H9 (cell line): ENCODE measurements around the gene ABCD3. TPM values are rescaled to one million over a fixed set of nuclear protein-coding genes. Genes with fewer than 3 reads are reported as not detected.

Source experiments
- DNase-seq: peaks from one replicate; pipeline ENCODE4 v3.0.0-alpha.2; 2017
- H2AFZ ChIP-seq: one replicate; pipeline ENCODE4 v1.6.1; 2013; ENCODE audit warnings: mild to moderate bottlenecking, low read length, control low read depth, moderate library complexity
- H2AK5ac ChIP-seq: 2 replicates; pipeline ENCODE4 v1.6.1; 2013; ENCODE audit warnings: low read length, control low read depth, mixed read lengths; ENCODE audit not compliant: insufficient read length
- H2BK120ac ChIP-seq: one replicate; pipeline ENCODE4 v1.6.1; 2013; ENCODE audit warnings: low read depth, mild to moderate bottlenecking, low read length, control low read depth, inconsistent platforms; ENCODE audit not compliant: poor library complexity, severe bottlenecking
- H2BK12ac ChIP-seq: 2 replicates; pipeline ENCODE4 v1.6.1; 2013; ENCODE audit warnings: low read length, control low read depth, mixed read lengths, low read depth; ENCODE audit not compliant: insufficient read length
- H2BK15ac ChIP-seq: 2 replicates; pipeline ENCODE4 v1.6.1; 2013; ENCODE audit warnings: low read depth, low read length, control low read depth
- H2BK20ac ChIP-seq: one replicate; pipeline ENCODE4 v1.6.1; 2013; ENCODE audit warnings: low read depth, mild to moderate bottlenecking, low read length, control low read depth, inconsistent platforms; ENCODE audit not compliant: poor library complexity, severe bottlenecking
- H2BK5ac ChIP-seq: 2 replicates; pipeline ENCODE4 v1.6.1; 2013; ENCODE audit warnings: low read length, control low read depth, mixed read lengths; ENCODE audit not compliant: insufficient read length
- H3K14ac ChIP-seq: 2 replicates; pipeline ENCODE4 v1.6.1; 2013; ENCODE audit warnings: low read length, control low read depth; ENCODE audit not compliant: insufficient read depth
- H3K18ac ChIP-seq: 2 replicates; pipeline ENCODE4 v1.6.1; 2013; ENCODE audit warnings: low read depth, mild to moderate bottlenecking, mixed read lengths, low read length, control low read depth; ENCODE audit not compliant: insufficient read length
- H3K23ac ChIP-seq: 2 replicates; pipeline ENCODE4 v1.6.1; 2013; ENCODE audit warnings: low read length, control low read depth, mixed read lengths, low read depth; ENCODE audit not compliant: insufficient read length
- H3K23me2 ChIP-seq: 2 replicates; pipeline ENCODE4 v1.6.1; 2013; ENCODE audit warnings: low read depth, mild to moderate bottlenecking, mixed read lengths, low read length, control low read depth; ENCODE audit not compliant: insufficient read length, poor library complexity, severe bottlenecking
- H3K27ac ChIP-seq: 2 replicates; pipeline ENCODE4 v1.5.1; 2013; ENCODE audit warnings: low read length, control low read depth, mixed read lengths, low read depth; ENCODE audit not compliant: insufficient read length
- H3K27me3 ChIP-seq: 2 replicates; pipeline ENCODE4 v1.6.1; 2013; ENCODE audit warnings: low read length, control low read depth, inconsistent platforms; ENCODE audit not compliant: insufficient read depth
- H3K4ac ChIP-seq: 2 replicates; pipeline ENCODE4 v1.6.1; 2013; ENCODE audit warnings: low read depth, mild to moderate bottlenecking, control low read depth, inconsistent platforms, low read length, moderate library complexity
- H3K4me1 ChIP-seq: 2 replicates; pipeline ENCODE4 v1.6.1; 2013; ENCODE audit warnings: low read length, control low read depth, inconsistent platforms; ENCODE audit not compliant: insufficient read depth
- H3K4me2 ChIP-seq: 2 replicates; pipeline ENCODE4 v1.6.1; 2013; ENCODE audit warnings: low read length, control low read depth, mixed read lengths; ENCODE audit not compliant: insufficient read length, insufficient read depth
- H3K56ac ChIP-seq: 2 replicates; pipeline ENCODE4 v1.6.1; 2013; ENCODE audit warnings: low read depth, mild to moderate bottlenecking, mixed read lengths, low read length, control low read depth; ENCODE audit not compliant: insufficient read length
- H3K79me1 ChIP-seq: 2 replicates; pipeline ENCODE4 v1.6.1; 2013; ENCODE audit warnings: low read depth, mild to moderate bottlenecking, moderate library complexity, low read length, control low read depth, inconsistent platforms; ENCODE audit not compliant: insufficient read depth, poor library complexity, severe bottlenecking
- H3K79me2 ChIP-seq: 2 replicates; pipeline ENCODE4 v1.6.1; 2013; ENCODE audit warnings: low read length, control low read depth, inconsistent platforms; ENCODE audit not compliant: insufficient read depth
- H3K9ac ChIP-seq: 2 replicates; pipeline ENCODE4 v1.6.1; 2013; ENCODE audit warnings: low read length, control low read depth, mixed read lengths; ENCODE audit not compliant: insufficient read length; ENCODE audit errors: extremely low read depth
- H3K9me3 ChIP-seq: one replicate; pipeline ENCODE4 v1.6.1; 2013; ENCODE audit warnings: low read depth, low read length, inconsistent platforms; ENCODE audit not compliant: control insufficient read depth
- H3T11ph ChIP-seq: one replicate; pipeline ENCODE4 v1.6.1; 2013; ENCODE audit warnings: mild to moderate bottlenecking, low read length, control low read depth, inconsistent platforms
- H4K20me1 ChIP-seq: one replicate; pipeline ENCODE4 v1.6.1; 2013; ENCODE audit not compliant: control insufficient read depth, insufficient read length, insufficient read depth
- H4K5ac ChIP-seq: 2 replicates; pipeline ENCODE4 v1.6.1; 2013; ENCODE audit warnings: low read depth, mild to moderate bottlenecking, mixed read lengths, low read length, control low read depth; ENCODE audit not compliant: insufficient read length
- H4K8ac ChIP-seq: replicated peaks from 2 replicates; pipeline ENCODE4 v1.6.1; 2013; ENCODE audit warnings: low read length, control low read depth, mixed read lengths, low read depth; ENCODE audit not compliant: insufficient read length
- H4K91ac ChIP-seq: 2 replicates; pipeline ENCODE4 v1.6.1; 2013; ENCODE audit warnings: low read depth, mild to moderate bottlenecking, moderate library complexity, mixed read lengths, low read length, control low read depth; ENCODE audit not compliant: insufficient read length
- H3K27ac Mint-ChIP-seq, 3 experiments: 2 replicates in 2 of 3; 3 replicates in 1 of 3; pipeline ENCODE4 v1.8.0; 2020 to 2021; ENCODE audit warnings: mixed read lengths in 3 of 3, mild to moderate bottlenecking in 1 of 3, moderate library complexity in 1 of 3
- H3K27me3 Mint-ChIP-seq: 2 replicates; pipeline ENCODE4 v1.8.0; 2021; ENCODE audit warnings: low read depth, mild to moderate bottlenecking, moderate library complexity, mixed read lengths
- H3K36me3 Mint-ChIP-seq, 3 experiments: 2 replicates in 2 of 3; 3 replicates in 1 of 3; pipeline ENCODE4 v1.8.0; 2020 to 2021; ENCODE audit warnings: low read depth in 3 of 3, mixed read lengths in 3 of 3; ENCODE audit not compliant: insufficient read depth in 1 of 3
- H3K4me1 Mint-ChIP-seq, 2 experiments: 2 replicates each; pipeline ENCODE4 v1.8.0; 2020; ENCODE audit warnings: mixed read lengths in 2 of 2
- H3K4me3 Mint-ChIP-seq, 2 experiments: 2 replicates in 1 of 2; 3 replicates in 1 of 2; pipeline ENCODE4 v1.8.0; 2020 to 2021; ENCODE audit warnings: mild to moderate bottlenecking in 2 of 2, mixed read lengths in 2 of 2, moderate library complexity in 1 of 2
- H3K9me3 Mint-ChIP-seq, 2 experiments: 2 replicates in 1 of 2; 3 replicates in 1 of 2; pipeline ENCODE4 v1.8.0; 2020; ENCODE audit warnings: mild to moderate bottlenecking in 2 of 2, mixed read lengths in 2 of 2, moderate library complexity in 1 of 2
- CTCF ChIP-seq: fragments of 200-600 bp; sonication (generic); conservative IDR thresholded peaks from 3 replicates; pipeline ENCODE4 v1.8.0; 2021; ENCODE audit warnings: antibody characterized with exemption, mild to moderate bottlenecking
- WGBS: extraction: QIAGEN DNeasy Blood & Tissue Kit; methylation state at CpG from one replicate; pipeline ENCODE4 v1.1.7; 2013; ENCODE audit warnings: missing lambda C conversion rate, low lambda C conversion rate, mixed read lengths; ENCODE audit not compliant: insufficient read length; ENCODE audit errors: extremely low coverage; 5-methylcytosine and 5-hydroxymethylcytosine counted together
- total RNA-seq: library from RNA; stranded (reverse); gene quantifications from 2 replicates; pipeline ENCODE4 v1.2.1, GENCODE V29; 2021

ABCD3 gene
- total RNA-seq, 1 experiment from 2014 or later: 32.0 TPM

DNA sequence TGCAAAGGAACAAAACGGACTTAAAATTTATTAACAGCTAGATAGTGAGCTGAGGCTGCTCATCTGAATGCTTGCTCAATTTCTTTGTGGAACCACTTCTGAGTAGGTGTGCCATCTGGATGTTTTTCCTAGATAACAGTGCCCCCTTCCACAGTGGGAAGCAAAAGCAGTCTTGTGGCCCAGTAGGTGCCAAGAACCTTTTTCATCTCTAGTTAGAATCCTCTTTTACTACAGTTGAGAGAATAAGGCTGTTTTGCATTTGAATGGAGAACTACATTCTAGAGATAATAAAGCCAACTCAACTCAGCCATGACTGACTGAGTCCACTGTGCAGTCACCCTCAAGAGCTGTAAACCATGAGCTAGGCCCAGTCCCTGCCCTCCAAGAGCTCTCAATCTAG, 110.1 kb downstream of the ABCD3 start:
- Histone ChIP-seq H3K79me1 (no peaks in the 10 kb centered on the region), H2AFZ (no peak overlapping the region), H3K14ac (no peak overlapping the region), H3K4ac (no peak overlapping the region), H2BK5ac (no peak overlapping the region), H2AK5ac (no peak overlapping the region), H4K91ac (no peak overlapping the region), H3K4me2 (no peak overlapping the region), H2BK120ac (no peak overlapping the region), H3K9me3 (no peaks in the 10 kb centered on the region), H4K20me1 (no peaks in the 10 kb centered on the region), H4K8ac (no peak overlapping the region), H2BK15ac (no peak overlapping the region), H3K23me2 (no peaks in the 10 kb centered on the region), H4K5ac (no peak overlapping the region), H3K79me2 (no peaks in the 10 kb centered on the region), H3K56ac (no peak overlapping the region), H3K9ac (no peak overlapping the region), H2BK20ac (no peak overlapping the region), H3T11ph (no peak overlapping the region), H3K23ac (no peak overlapping the region), H3K4me1 (peaks cover 2% of the 10 kb centered on the region; the same call in 1 of the 2 replicates), H2BK12ac (no peak overlapping the region), H3K18ac (no peak overlapping the region), H3K27ac (no peak overlapping the region), H3K27me3 (no peaks in the 10 kb centered on the region)
- TF ChIP-seq CTCF: peak; percentile 35; the same call in 2 of the 3 replicates
- DNase-seq: no peak
- no CpG with 5 or more reads among the region's 1 CpG for WGBS
- no peak overlapping the region for H3K4me3 Mint-ChIP-seq
- no peak overlapping the region for H3K27ac Mint-ChIP-seq
- H3K27me3 Mint-ChIP-seq: no peaks in the 10 kb centered on the region
- peaks cover 18 to 21% of the 10 kb centered on the region in 2 experiments for H3K4me1 Mint-ChIP-seq
- H3K9me3 Mint-ChIP-seq: no peaks in the 10 kb centered on the region
- peaks cover 10 to 38% (median 24%) of the 10 kb centered on the region in 3 experiments; a peak in 5 of 7 replicates for H3K36me3 Mint-ChIP-seq
